Measurements from ENCODE around the gene RBM26.

GRCh38 chr13:79336966-79337365 lies 69.1 kb downstream of the RBM26 start:
- no peak for TF ChIP-seq CTCF (IDR thresholded peaks at IDR 0.05)
- no peak for TF ChIP-seq NRF1 (IDR thresholded peaks at IDR 0.05; ENCODE audit: low read depth, low read length)
- no peak for TF ChIP-seq FOXJ3 (CRISPR knock-in tag; IDR thresholded peaks at IDR 0.05)
- TF ChIP-seq EZH2phosphoT487 (IDR thresholded peaks at IDR 0.05; ENCODE audit: borderline replicate concordance, low read depth): no peak
- no peak for TF ChIP-seq NFIC (IDR thresholded peaks at IDR 0.05; ENCODE audit: borderline replicate concordance)
- no peak for TF ChIP-seq CHD2 (IDR thresholded peaks at IDR 0.05; ENCODE audit: low read length, partially characterized antibody)
- no peak for TF ChIP-seq TAF1 (IDR thresholded peaks at IDR 0.05; ENCODE audit: borderline replicate concordance, low read depth, low read length)
- TF ChIP-seq EP300 (IDR thresholded peaks at IDR 0.05; ENCODE audit: borderline replicate concordance in 1 of 2, low read depth in 1 of 2, low read length in 1 of 2): no peak
- TF ChIP-seq FOXM1 (IDR thresholded peaks at IDR 0.05; ENCODE audit: low read depth): no peak
- no peak for TF ChIP-seq POLR2AphosphoS5 (IDR thresholded peaks at IDR 0.05; ENCODE audit: low read depth, low read length)
- TF ChIP-seq JUND (IDR thresholded peaks at IDR 0.05): no peak
- no peak for TF ChIP-seq SMC3 (IDR thresholded peaks at IDR 0.05; ENCODE audit: low read depth, low read length)

Measured in SK-N-SH (cell line).